ENCODE results near the gene PPP2R2C.

The PPP2R2C gene

DNA sequence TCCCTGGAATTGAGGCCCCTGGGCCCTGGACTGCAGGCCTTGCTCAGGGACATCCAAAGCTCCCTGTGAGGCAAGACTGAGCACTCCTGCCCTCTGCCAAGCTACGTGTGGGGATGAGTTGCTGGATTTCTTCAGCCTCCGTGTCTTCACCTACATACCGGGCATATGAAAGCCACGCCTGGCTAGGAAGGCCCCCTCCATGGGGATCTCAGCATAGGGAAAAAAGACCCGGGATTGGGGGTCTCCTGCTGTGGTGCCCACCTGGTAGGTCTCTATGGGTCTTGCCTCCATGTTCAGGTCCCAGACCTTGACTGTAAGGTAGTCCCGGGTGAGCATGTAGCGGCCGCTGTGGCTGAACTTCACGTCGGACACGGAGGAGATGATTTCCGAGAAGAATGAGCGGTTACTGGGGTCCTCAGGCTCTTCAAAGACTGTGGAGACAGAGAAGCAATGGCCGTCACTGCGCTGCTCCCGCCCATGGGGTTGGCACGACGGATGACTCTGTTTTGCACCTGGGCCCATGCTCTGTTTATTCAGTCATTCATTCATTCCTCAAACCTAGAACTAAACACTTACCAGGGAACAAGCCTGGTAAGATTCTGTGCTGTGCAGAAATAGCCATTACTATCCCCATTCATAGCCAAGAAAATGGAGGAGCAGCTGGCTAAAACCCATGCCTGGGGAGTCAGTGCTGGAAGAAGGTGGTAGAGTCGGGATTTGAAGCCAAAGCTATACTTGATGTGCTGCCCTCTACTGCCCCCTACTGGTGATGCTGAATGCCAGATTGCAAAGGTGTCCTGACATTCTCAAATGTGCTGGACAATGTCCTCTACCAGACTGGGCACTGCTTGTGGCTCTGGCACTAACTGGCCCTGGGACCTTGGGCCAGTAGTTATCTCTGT is 138.9 kb downstream of the PPP2R2C start:
- DNase-seq (ENCODE audit: insufficient read length, low spot score) (no peak), FAIRE-seq (no peak)
- no peak for TF ChIP-seq POLR2A (IDR thresholded peaks at IDR 0.05; ENCODE audit: low read depth, low read length)

DNA sequence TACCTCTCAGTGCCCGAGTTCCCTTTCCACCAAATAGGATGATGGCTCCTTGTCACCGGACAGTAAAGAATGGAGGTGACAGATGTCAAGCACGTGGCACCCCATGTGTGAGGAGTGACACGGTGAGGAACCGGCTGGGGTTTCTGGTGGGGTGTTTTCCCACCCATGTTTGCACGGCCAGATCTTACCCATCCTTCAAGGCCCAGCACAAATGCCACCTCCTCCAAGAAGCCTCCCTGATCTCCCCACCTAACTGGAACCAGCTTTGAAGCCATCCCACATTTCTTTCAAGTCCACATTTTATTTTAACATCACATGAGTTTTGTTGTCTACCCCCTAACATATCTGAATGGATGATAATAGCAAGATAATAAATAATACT is 139.8 kb downstream of the PPP2R2C start:
- FAIRE-seq, result no peak
- TF ChIP-seq POLR2A (IDR thresholded peaks at IDR 0.05; ENCODE audit: low read depth, low read length), result no peak
- DNase-seq (ENCODE audit: insufficient read length, low spot score), result no peak

DNA sequence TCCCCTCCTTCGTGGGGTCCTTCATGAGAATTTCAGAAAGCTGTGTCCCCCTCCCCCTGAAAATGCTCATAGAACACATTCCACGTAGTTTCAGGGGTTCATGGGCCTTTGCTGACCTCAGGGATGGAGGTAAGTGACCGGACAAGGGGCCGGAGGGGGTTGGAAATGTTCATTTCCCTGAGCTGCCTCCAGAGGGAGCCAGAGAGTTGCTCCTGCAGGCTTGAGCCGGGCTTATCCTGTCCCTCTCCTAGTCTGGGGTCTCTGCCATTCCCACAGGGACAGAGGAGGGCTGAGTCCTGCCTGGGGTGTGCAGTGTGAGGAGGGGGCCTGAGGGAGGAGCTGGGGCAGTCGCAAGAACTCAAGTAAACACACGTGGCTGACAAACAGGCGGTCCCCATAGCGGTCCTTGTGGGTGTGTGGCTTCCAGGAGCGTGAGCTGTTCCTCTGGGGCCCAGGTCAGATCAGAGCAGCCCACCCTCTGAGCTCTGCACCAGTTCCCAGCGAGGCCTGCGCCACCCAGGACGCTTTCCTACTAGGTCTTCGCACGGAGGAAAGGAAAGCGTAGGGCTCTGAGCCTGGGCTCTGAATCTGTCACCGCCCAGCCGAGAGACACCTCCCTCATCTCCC is 140.3 kb downstream of the PPP2R2C start:
- DNase-seq (ENCODE audit: insufficient read length, low spot score), result peak; percentile 74
- no peak for FAIRE-seq
- no peak for TF ChIP-seq POLR2A (IDR thresholded peaks at IDR 0.05; ENCODE audit: low read depth, low read length)

DNA sequence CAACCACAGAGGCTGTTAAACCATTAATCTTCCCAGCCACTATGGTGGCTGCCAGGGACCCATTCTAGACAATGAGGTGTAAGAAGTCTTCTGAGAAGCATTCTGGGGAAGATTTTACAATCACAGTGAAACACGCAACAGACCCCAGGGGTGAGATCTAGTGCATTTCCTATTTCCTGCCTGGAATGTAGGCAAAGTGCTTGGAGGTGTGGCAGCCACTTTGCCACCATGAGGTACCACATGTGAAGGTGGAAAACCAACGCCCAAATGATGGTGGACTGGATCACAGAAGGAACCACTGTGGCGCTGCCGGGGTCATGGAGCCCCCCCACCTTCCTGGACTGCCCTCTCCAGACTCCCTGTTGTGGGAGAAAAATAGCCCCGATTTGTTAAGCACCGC is 140.9 kb downstream of the PPP2R2C start:
- FAIRE-seq (no peak), DNase-seq (ENCODE audit: insufficient read length, low spot score) (no peak)
- TF ChIP-seq POLR2A (IDR thresholded peaks at IDR 0.05; ENCODE audit: low read depth, low read length), result no peak

DNA sequence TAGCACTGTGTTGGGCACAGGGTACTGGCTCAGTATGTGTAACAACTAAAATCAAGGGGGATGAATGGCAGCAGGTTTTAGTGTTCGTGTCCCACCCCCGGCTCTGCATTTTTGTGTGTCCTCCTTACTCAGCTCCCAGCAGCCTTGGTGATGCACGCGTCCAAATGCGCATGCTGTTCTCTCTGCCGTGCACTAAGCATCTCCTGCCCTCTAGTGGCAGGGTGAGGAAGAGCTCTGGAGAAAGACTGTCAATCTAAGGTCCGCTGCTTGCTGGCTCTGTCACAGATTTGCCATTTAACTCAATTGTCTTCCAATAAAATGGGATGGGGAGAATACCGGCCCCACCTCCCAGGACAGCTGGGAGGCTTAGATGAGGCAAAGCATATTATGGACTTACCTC is 141.4 kb downstream of the PPP2R2C start:
- TF ChIP-seq POLR2A (IDR thresholded peaks at IDR 0.05; ENCODE audit: low read depth, low read length), result no peak
- FAIRE-seq (no peak), DNase-seq (ENCODE audit: insufficient read length, low spot score) (peak; percentile 39)

DNA sequence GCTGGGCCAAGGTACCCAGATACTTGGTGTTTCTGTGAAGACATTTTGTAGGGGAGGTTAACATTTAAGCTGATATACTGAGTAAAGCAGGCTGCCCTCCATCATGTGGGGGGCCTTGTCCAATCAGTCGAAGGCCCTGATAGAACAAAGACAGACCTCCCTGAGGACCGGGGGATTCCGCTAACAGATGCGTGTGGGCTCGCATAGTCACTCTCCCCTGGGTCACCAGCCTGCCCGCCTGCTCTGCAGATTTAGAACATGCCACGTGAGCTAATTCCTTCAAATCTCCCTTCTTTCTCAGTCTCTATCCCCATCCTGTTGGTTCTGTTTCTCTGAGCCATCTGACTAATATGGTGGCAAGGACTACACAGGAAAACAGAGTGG is 142.0 kb downstream of the PPP2R2C start:
- FAIRE-seq (no peak), DNase-seq (ENCODE audit: insufficient read length, low spot score) (no peak)
- TF ChIP-seq POLR2A (IDR thresholded peaks at IDR 0.05; ENCODE audit: low read depth, low read length), result no peak

DNA sequence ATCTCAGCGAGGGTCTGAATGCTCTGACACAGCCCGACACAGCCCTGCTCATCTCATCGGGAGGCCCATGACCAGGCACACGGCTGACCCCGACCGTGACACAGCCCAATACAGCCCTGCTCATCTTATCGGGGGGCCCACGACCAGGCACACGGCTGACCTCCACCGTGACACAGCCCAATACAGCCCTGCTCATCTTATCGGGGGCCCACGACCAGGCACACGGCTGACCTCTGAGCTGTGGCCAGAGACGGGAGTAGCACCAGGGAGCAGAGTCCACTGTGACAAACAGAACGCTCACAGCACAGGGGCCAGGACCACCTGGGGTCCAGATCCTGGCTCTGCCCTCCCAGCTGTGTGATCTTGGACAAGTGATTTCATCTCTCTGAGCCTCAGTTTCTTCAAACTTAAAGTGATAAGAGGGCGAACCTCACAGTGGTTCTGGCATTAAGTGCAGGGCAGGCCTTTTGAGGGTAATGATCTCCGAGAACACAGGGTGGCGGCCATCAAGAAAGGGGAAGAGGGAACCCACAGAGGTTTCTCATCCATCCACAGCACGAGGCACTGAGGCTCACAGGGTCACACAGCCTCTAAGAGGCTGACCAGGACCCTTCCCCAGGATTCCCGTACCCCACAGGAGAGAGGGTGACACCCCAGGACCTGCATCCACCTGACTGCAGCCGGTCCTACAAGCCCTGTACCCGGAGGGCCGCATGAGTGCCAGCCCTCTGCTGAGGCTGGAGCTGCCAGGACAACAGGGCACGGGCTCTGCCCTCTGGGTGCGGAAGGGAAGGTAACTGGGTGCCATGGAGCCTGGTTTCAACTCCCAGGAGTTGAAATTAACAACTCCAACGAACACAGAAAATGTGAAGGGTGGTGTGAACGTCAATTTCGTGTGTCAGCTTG is 142.7 kb downstream of the PPP2R2C start:
- no peak for FAIRE-seq
- no peak for TF ChIP-seq POLR2A (IDR thresholded peaks at IDR 0.05; ENCODE audit: low read depth, low read length)
- no peak for DNase-seq (ENCODE audit: insufficient read length, low spot score)

DNA sequence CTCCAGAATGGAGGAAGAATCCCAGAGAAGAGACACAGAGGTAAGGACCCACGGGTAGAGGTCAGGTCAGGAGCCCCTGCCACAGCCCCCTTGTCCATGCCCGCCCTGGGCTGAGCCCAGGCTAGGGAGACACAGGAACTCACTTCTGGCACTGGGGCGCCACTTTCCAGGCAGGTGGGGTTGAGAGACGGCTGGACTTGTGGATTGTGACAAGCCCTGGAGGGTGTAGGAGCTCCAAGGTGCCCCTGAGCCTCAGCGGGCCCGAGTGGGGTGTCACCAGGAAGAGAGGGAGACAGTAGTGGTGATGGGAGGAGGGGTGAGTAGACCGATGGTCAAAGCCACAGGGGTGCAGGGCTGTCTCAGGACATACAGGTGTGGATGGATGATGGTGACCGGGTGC is 143.9 kb downstream of the PPP2R2C start:
- TF ChIP-seq POLR2A (IDR thresholded peaks at IDR 0.05; ENCODE audit: low read depth, low read length), result no peak
- no peak for DNase-seq (ENCODE audit: insufficient read length, low spot score)
- FAIRE-seq, result no peak

DNA sequence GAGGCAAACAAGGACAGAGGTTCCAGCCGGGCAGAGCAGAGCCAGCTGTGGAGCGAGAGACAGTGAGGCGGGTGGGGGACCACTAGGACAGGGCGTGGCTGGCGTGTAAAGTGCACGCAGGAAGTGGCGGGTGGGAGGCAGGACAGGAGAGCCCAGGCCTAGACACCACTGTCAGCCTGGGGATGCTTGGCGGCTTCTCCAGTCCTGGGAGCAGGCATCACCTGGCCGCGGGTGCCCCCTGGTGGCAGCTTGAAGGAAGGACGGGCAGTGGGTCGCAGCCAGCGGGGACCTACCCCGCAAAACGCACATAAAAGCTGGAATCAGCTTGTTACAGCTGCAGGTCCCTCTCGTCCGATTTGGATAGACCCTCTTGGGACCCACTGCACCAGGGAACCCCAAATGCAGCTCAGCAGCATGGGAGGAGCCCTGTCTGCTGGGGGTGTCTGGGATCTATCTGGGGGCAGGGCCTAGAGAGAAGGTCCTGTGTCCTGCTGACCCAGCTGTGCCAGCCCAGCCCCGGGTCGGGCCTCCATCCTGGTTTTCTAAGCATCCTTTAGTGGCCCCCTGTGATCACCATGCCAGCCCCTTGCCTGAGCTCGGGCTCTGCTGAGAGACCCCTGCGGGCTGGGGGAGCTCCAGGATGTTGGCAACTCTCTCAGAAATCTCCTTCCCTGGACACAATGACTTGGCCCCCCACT is 145.0 kb downstream of the PPP2R2C start:
- FAIRE-seq (no peak), DNase-seq (ENCODE audit: insufficient read length, low spot score) (peak; percentile 90)
- no peak for TF ChIP-seq POLR2A (IDR thresholded peaks at IDR 0.05; ENCODE audit: low read depth, low read length)

DNA sequence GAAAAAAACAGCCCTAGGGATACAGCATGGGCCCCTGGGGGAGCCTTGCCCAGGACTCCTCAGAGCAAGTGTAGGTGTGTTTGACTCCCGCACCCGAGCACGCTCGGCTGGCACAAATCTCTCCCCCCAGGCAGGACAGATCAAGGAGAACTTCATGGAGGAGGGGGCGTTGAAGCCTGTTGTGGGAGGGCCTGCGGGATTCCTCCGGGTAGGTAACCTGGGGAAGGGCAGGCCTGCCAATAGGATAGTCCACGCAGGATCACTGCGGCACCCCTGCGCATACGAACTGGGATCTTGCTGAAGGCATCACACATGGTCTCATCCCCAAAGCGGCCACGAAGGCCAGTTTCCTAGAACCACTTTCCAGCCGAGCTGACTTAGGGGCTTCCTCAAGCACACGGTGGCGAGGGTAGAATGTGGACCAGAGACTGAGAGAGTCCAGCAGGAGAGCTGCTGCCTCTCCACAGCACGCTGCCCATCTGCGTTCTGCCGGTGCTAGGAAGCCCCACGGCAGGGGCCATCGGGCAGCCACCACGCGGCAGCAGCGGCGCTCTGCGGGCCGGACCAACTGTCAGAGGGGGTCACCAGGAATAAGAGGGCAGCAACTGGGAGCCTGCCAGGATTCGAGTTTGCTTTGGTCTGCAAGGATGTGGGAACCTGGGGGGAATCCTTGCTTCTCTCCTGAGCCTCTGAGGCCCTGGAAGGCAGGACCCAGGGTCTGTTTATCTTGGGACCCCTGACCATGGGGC is 145.9 kb downstream of the PPP2R2C start:
- DNase-seq (ENCODE audit: insufficient read length, low spot score) (no peak), FAIRE-seq (no peak)
- TF ChIP-seq POLR2A (IDR thresholded peaks at IDR 0.05; ENCODE audit: low read depth, low read length), result no peak

DNA sequence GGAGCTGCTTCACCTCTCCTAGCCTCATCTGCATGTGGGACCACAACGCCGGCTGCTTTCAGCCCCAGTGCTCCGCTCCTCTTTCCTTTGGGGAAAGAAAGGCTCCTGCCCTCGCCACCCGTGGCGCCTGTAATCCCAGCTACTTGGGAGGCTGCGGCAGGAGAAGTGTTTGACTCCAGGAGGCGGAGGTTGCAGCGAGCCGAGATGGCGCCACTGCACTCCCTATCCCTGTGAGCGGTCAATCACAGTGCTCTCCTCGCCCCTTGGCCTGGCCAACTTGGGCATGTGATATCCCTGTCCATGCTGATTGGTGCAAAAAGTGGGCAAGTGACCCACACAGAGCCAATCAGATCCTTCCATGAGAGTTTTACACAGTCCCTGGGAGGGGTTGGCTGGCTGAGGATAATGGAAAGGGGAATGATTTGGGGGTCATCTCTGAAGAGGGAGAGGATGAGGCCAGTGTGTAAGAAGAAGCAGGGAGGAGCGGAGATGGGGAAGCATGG is 146.6 kb downstream of the PPP2R2C start:
- FAIRE-seq (no peak), DNase-seq (ENCODE audit: insufficient read length, low spot score) (no peak)
- TF ChIP-seq POLR2A (IDR thresholded peaks at IDR 0.05; ENCODE audit: low read depth, low read length), result no peak

DNA sequence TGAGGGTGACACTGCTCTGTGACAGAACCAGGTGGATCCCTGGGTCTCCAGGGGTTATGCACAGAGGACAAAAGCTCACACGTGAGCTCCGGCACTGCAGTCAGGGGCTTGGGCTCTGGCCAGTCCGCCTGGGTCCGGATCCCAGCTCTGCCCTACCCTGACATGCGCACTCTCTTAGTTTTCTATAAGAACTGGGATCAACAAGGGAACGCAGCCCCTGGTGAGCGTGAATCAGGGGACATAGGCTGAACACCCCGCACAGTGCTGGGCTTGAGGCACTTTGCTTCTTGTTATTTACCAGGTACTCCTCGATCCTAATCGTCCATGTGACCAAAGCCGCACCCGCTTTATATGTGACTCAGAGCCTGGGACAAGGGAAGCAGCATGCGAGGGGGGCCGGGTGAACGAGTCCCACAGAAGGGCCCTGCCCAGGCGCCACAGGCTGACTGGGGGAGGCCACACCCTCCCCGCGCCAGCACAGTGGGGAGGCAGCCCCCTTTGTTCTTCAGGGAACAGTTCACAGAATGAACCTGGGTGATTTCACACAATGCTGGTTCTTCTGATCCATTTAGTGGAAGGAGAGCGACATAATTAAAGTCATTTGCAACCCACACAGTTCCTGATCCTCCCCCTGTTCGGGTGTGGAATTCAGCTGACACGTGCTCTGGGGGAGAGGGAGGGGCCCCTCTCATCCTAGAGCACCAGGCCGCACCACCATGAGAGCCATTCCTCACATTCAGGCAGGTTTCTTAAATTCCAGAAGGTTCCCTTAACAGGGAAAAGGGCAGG is 147.2 kb downstream of the PPP2R2C start:
- DNase-seq (ENCODE audit: insufficient read length, low spot score), result peak; percentile 85
- TF ChIP-seq POLR2A (IDR thresholded peaks at IDR 0.05; ENCODE audit: low read depth, low read length), result no peak

More for the DNA sequence above, 147.2 kb downstream of the PPP2R2C start:
- FAIRE-seq, result no peak

All from H54 (cell line).